Measurements from ENCODE around the gene CNN2. TPM values are rescaled to one million over a fixed set of nuclear protein-coding genes. Genes with fewer than 3 reads are reported as not detected.
"Not testable (repeated sequence)": the region's sequence is repeated elsewhere in the genome, so short reads cannot be mapped to it uniquely, and the experiment has no call there.

The CNN2 gene
- total RNA-seq, 1 donor from 2014 or later: 436 TPM

DNA sequence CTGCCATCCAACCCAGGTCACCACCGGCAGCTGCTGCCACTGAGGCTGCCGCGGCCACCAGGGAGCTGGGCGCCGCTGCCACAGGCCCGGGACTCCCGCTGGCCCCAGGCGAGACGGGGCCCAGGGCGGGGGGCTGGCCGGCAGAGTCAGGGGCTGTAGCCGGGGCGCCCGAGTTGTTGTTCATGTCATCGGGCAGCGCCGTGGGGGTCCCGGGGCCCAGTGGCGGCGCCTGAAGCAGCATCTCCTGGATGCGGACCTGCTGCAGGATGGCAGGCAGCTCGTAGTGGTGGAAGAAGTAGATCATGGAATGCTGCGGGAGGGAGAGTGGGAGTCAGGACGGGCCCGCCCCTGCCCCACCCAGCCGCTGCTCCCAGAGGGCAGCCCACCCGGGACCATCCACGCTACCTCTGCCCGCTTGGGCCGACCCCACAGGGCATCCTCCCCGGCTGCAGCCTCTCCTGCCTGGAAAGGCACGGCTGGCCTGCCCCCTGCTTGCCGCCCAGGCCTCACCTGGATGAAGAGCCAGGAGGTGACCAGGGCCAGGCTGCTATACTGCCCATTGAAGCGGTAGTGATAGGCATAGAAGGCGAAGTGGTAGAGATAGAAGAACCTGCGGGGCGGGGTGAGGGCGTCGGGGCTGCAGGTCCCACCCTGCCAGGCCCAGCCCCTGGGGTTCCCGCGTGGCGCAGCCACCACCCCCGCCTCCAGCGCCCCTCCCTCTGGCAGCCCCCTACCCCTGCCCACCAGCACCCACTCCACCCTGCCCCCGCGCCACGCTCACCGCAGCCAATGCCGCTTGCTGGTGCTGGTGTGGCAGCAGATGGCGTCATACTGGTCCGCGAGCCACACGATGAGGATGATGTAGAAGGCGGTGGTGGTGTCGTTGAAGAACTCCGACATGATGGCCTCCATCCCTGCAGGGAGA lies 15.6 kb upstream of the CNN2 start:
- intact Hi-C loops (cut with micrococcal nuclease): no loop called here

DNA sequence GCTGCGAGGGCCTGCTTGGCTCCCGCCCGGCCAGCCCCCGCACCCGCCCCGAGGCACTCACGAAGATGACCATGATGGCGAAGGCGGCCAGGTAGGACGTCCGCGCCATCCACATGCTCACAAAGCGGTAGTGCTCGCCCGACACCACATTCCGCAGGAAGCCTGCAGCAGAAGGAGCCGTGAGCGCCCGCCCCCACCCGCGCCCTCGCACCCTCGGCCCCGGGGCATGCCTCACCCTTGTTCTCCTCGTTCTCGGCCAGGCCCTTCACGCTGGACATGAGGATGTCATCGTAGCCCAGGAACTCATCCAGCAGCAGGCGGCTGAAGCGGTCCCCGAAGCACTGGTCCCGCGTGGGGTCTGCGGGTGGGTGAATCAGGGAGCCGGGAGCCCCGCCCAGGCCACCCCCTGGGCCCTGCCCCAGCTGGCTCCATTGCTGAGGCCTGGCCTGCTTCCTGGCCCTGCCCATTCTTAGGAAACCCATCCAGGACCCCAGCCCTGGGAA lies 14.5 kb upstream of the CNN2 start:
- intact Hi-C loops (cut with micrococcal nuclease): no loop called here

DNA sequence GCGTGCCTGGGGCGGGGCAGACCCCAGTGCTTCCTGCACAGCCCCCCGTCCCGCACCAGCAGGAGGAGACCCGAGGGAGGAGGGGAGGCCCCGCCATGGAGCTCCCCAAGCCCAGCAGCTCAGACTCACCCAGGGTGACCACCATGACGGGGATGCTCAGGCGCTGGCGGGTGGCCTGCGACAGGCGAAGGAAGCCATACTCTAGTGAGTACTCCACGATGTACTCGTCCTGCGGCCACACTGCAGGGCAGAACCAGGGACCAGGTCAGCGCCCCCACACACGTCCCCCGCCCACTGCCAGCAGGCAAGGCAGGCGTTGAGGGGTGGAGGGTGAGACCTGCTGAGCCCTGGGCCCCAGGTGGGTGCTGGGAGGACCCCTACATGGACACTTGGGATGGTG lies 14.1 kb upstream of the CNN2 start:
- intact Hi-C loops (cut with micrococcal nuclease): no loop called here

DNA sequence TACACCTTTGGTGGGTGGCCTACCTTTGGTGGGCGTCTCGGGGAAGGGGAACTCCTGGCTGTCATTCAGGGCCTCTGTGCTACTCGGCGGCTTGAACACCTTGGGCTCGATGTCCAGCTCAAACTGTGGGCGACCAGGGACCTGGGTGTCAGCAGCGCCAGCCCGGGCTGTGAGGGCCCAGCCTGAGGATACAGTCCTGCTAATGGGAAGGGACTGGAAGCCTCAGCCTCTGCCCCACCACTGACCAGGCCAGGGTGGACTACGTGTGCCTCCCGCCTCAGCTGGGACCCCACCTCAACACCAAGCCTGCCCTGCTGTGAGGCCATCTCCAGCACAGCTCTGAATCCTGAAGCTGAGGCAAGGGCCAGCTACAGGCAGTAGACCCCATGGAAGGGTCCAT lies 13.2 kb upstream of the CNN2 start:
- intact Hi-C loops (cut with micrococcal nuclease): no loop called here

DNA sequence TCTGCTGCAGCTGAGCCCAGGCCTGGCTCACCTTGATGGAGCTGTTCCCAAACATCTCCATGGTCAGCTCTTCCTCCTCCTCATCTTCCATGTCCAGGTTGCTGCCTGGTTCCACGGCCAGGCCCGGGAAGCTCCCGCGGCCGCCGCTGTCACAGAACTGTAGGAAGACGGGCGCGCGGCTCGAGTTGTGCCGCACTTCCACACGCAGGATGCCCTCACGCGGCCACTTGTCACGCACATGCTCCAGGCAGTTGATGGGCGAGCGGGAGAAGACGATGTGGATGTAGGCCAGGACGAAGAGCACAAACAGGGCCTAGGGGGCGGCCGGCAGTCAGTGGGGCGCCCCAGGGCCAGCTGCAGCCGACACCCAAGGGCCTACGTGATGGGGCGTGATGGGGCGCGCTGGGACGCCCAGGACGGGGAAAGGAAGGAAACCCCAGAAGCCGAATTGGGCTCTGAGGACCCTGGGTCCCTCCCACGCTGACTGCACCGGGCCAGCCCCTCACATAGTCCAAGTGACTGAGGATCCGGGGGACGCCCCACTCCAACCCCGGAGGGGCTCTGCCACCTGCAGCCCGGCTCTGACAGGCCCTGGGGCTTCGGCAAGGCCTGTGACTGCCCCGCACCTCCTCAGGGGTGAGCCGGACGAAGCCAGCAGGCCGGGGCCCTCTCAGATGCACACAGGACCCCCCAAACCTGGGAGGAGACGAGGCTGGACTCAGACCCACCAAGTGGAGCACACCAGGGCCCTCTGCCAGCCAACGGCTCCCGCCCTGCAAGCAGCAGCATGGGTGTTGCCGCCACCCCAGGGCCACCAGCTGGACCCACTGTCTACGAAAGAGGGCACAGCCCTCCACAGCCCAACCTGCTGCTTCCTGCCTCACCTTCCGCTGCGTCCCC lies 12.0 kb upstream of the CNN2 start:
- intact Hi-C loops (cut with micrococcal nuclease): no loop called here

DNA sequence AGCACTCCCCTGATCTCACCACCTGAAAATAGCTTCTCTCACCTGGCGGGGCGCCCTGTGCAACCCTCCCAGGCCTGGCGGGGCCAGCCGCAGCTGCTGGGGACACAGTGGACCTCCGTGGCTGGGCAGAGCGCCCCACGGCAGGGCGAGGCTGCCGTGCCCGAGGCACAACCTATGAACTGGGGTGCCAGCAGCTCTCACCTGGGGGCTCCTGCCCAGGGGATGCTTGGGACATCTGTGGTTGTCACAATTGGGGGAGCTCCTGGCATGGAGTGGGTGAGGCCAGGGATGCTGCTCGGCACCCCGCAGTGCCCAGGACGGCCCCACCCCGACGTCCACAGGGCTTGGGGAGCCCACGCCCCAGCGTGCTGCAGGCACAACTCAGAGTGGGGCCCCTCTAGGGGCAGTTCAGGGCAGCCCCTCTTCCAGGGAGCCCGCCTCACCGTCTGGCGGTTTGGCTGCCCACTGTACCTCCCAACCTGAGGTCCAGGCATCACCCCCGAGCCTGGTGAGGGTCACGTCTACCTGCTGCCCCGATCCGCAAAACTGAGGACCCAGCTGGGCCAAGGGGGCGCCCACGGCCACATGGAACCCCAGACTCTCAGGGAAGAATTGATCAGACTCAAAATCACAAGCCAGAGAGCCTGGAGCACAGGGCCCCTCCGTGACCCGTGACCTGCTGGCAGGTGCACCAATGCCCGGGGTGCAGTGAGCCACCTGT lies 11.2 kb upstream of the CNN2 start:
- intact Hi-C loops (cut with micrococcal nuclease): no loop called here

DNA sequence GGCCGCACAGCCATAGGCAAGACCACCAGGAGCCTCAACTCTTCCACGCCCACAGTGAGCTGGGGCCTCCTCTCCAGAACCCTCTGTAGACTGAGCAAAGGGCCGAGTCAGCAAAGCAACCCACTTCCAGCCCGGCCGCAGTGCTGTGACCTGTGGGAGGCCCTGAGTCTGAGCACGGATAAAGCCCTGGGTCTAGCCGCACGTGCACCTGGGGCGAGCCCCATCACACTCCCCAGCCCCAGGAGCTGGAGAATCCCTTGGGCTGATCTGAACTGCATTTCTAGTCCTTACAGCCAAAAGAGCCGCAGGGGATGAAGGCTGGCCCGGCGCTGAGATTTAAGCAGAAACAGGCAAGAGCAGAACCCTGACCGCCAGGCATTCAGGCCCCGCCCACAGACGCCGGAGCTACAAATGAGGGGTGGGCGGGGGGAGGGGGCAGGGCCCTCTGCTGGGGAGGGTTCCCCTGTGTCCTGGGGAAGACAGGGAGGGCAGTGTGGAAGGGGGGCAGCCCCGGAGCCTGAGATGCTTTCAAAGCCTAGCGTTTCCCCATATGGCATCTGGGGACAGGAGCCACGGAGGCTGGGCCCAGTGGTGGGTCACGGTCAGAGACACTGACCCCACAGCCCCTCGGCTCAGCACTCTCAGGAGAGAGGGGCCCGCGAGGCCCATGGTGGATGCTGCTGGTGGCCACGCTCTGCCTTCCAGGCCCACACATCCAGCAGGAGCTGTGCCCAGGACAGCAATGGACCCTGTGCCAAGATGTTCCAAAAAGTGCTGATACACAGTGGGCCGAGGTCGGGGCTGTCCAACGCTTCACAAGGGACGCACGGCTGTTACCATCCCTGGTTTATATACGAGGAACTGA lies 10.4 kb upstream of the CNN2 start:
- intact Hi-C loops (cut with micrococcal nuclease): no loop called here

DNA sequence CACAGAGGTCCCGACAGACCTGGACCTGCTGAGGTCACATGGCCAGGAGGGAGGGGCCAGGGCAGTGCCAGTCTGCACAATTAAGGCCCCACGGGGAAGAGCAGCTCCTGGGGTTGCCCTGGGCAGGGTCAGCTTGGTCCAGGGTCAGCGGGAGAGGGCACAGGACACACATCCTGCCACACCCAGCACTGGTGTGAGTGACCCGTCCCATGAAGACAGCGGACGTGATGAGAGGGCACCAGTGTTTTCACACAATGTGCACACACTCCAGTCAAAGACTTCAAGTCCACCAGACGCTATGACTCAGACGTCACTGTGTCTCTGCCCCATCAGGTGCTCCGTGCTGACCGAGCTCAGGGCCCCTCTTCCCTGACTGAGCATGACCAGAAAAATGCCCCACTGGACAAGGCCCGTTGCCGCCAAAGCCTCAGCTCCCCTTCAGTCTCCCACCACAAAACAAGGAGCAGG lies 9.7 kb upstream of the CNN2 start:
- intact Hi-C loops (cut with micrococcal nuclease): no loop called here

DNA sequence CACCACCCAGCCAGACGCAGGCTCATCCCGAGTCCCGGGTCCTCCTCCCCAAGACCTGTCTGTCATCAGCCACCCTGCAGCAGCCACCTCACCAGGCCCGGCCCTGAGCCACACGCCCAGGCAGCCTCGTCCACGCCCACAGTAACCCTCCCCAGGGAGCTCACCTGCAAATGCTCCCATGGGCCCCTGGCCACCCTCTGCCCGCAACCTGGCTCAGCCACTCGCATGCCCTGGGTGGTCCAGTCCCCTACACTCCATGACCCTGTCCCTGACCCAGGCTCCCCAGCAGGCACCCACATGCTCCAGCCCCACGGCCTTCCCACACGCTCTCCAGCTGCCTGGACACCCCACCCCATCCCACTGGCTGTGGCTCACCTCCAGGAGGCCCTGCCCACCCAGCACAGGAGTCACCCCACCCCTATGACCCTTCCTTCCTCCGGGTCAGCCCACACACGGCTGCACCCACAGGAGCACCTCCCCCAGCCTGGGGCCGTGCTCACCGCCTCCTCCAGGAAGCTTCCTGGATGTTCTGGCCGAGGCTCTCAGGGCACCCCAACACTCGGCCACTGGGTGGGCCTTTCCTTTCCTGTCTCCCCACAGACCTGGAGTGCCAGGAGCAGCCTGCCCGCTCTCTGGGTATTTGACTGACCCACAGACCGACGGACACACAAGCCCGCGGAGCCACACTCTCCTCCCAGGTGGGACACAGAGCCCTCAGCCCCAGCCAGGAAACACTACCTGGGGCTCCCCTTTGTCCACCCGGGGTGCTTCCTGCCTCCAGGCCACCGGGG lies 9.1 kb upstream of the CNN2 start:
- intact Hi-C loops (cut with micrococcal nuclease): no loop called here

DNA sequence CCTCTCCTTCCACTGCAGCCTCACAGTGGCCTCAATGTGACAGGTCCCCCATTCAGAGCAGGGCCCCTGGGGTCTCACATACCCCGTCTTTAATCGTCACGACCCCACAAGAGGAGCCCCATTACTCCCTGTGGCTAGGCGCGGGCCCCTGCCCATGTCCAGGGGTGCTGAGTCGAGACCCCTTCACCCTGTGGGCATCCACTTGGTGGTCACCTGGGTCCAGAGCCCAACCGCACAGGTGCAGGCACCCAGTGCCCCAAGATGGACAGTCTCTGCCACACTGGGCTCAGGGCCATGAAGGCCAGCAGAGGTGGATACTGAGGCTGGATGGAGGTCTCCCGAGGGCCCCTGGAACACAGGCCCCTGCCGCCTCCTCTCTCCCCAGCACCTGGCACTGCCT lies 8.5 kb upstream of the CNN2 start:
- intact Hi-C loops (cut with micrococcal nuclease): no loop called here

DNA sequence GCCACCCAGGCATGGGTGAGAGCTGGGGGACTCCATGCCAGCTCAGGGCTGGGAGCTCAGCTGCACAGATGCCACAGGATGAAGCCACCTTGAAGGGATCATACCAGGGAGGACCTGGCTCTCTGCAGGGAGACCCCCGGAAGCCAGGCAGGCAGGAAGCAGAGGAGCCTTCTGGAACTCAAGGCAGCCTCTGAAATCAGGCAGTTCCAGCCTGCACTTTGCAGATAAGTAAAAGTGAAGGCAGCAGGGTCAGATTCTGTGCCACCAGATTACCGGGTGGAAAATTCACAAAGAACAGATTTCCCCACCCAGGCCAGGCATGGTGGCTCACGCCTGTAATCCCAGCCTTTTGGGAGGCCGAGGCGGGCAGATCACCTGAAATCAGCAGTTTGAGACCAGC lies 8.0 kb upstream of the CNN2 start:
- intact Hi-C loops (cut with micrococcal nuclease): no loop called here

DNA sequence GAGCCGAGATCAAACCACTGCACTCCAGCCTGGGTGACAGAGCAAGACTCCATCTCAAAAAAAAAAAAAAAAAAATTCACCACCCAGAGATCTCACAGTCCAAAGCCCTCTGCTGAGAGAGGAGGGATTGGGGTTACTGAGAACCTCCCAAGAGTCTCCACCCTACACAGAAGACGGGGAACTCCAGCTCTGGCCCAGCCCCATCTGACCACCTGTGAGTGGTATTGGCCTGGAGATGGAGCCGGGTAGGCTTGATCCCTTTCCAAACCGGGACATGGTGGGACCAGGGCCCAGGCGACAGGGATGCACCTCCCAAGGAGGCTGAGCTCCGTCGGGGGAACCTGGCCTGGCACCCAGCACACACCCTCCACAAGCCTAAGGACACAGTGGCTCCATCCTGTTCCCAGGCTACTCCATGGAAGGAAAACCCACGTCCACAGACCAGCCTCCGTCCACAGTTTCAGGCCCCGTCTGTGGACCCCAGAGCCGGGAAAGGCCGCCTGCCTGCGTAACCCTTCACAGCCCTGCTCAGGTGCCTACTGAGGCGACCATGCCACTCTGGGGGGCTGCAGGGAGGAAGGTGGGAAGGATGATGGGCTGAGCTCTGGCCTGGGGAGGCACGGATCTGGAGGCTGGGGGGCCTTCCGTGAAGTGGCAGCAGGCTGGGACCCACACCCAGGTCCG lies 7.3 kb upstream of the CNN2 start:
- intact Hi-C loops (cut with micrococcal nuclease): no loop called here

DNA sequence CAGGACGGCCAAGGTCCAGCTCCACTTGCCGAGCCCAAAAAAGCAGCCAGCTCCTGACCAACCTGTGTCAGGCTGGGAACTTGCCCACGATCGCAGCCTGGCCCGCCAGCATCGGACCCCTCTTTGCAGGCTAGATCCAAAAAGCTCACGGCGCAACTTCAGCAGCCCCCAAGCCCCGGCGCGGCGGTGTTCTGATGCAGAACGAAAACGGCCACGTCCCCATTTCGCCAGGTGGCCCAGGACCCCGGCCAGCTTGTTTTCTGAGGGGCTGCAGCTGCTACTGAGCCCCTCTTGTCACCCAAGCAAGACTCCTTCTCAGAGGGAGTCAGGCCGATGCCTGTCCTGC lies 6.8 kb upstream of the CNN2 start:
- intact Hi-C loops (cut with micrococcal nuclease): no loop called here

DNA sequence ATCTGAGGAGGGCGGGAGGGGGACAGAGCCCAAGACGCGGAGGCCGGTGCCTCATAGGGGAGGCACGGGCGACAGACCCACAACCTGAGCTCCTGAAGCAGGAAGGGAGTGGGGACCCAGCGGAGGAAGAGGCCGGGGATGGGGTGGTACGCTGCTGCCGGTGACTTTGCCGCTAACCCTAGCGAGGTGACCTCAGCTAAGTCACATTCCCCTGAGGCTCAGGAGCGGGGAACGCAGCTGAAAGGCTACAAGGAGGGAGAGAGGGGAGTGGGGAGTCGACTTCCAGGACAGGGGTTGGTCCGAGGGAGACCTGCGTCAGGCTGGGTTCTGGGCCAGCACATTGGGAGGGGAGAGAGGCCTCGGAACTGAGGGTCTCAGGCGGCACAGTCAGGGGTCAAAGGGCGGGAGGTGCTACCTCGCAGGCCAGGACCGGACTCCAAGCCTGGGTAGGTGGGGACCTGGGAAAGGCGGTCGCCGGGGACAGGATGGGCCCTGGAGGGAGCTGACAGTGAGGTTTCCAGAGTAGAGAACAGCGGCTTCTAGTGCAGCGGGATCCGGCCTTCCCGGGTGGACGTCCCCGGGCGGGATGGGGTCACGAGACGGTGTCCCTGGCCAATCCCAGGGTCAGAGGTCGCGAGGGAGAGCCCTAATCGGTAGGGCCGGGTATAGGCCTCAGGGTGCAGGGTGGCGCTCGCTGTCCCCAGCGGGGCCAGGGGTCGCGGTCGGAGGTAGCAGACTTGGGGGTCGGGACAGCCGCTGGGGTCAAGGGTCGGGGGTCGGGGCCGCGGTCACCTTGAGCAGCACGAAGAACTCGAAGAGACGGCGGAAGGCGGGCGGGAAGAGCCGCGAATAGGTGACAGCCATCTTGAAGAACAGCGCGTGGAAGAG lies 6.2 kb upstream of the CNN2 start:
- intact Hi-C loops (cut with micrococcal nuclease): loop anchor here (1.0 to 5.0 kb wide), 4 partner anchors 19 to 358 kb away; partner anchors contain the start of genes PTBP1 and RNF126

DNA sequence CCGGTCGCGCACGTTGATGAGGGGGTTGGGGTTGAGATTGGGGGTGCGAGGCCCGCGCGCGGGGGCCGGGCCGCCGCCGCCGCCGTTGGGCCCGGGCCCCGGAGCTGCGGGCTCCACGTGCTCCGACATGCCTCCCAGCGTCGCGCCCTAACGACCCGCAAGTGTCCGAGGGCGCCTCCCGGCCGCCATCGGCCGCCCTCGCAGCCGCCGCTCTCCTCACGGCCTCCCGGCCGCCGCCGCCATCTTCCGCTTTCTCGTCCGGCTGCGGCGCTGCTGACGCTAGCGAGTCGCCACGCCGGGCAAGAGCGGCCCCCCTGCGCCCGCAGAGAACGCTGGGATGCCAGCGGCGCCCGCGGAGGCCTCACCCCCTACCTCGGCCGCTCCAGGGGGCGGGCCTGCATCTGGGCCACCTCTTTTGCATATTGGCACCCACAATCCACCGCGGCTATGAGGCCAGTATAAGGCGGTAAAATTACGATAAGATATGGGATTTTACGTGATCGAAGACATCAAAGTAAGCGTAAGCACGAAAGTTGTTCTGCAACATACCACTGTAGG lies 5.5 kb upstream of the CNN2 start, which contains the start of gene TMEM259:
TSS of gene TMEM259 (minus strand) at position 256 of the 558 bp plus-strand sequence. CDS start at position 129, 127 bp downstream.
- intact Hi-C loops (cut with micrococcal nuclease): loop anchor here (1.0 to 5.0 kb wide), 15 partner anchors 20 to 584 kb away; partner anchors contain the start of genes POLR2E, PTBP1, RNF126 and STK11

DNA sequence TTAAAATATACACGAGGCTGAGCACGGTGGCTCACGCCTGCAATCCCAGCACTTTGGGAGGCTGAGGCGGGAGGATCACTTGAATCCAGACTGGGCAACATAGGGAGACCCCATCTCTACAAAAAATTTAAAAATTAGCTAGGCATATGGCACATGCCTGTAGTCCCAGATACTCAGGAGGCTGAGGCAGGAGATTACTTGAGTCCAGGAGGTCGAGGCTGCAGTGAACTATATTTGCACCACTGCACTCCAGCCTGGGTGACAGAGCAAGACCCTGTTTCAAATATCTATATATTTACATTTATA lies 2.6 kb upstream of the CNN2 start:
- intact Hi-C loops (cut with micrococcal nuclease): loop anchor here (5.0 kb wide), 1 partner anchor 362 kb away; the partner anchor contains the start of gene RNF126

DNA sequence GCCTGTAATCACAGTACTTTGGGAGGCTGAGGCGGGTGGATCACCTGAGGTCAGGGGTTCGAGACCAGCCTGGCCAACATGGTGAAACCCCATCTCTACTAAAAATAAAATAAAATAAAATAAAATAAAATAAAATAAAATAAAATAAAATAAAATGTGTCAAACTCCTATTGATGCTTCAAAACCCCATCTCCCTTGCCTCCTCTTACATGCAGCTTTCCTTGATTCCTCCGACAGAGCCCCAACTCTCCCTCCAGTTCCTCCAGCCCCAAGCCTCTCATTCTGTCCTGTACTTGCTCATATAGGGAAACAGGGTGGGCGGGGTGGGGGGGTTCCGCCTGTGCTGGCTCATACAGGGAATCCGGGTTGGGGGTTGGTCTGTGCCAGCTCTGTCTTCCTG lies 1.3 kb upstream of the CNN2 start:
- intact Hi-C loops (cut with micrococcal nuclease): not testable (repeated sequence)
